ENCODE results near the gene CRYGC.

- TF ChIP-seq CTCF (IDR thresholded peaks at IDR 0.05) (no peak), POLR2A (IDR thresholded peaks at IDR 0.05) (no peak), EP300 (IDR thresholded peaks at IDR 0.05) (no peak), POLR2AphosphoS5 (IDR thresholded peaks at IDR 0.05) (no peak)
Measured at GRCh38 chr2:208150094-208150493, 20.5 kb upstream of the CRYGC start.

Measured in stomach (tissue), 4 donors.